ENCODE results near the gene LEO1.

LEO1 gene

GRCh38 chr15:51971375-51972133 is at the start of gene LEO1:
Gene LEO1, minus strand, starts transcription at chr15:51971778. Its CDS starts 33 bp downstream, at chr15:51971745.
- DNase-seq = peak; percentile 95

GRCh38 chr15:52021128-52021671 is 49.6 kb upstream of the LEO1 start:
- peak; percentile 57 for DNase-seq

GRCh38 chr15:52020221-52021085 is 48.9 kb upstream of the LEO1 start:
- DNase-seq = peak; percentile 64

GRCh38 chr15:52019394-52020220 is 48.0 kb upstream of the LEO1 start:
- DNase-seq = peak; percentile 43

- DNase-seq = peak; percentile 74
Measured at GRCh38 chr15:52018693-52019393, 47.3 kb upstream of the LEO1 start, which contains the start of gene MAPK6. Gene MAPK6, plus strand, starts transcription at chr15:52019219. Its CDS starts 27,242 bp downstream, at chr15:52046461.

GRCh38 chr15:52018244-52018643 is 46.7 kb upstream of the LEO1 start:
- DNase-seq = no peak

GRCh38 chr15:52016316-52016715 is 44.7 kb upstream of the LEO1 start:
- DNase-seq = no peak

GRCh38 chr15:52014616-52015015 is 43.0 kb upstream of the LEO1 start:
- no peak for DNase-seq

GRCh38 chr15:52013151-52013791 is 41.7 kb upstream of the LEO1 start:
- peak; percentile 60 for DNase-seq

GRCh38 chr15:52012210-52012609 is 40.6 kb upstream of the LEO1 start:
- DNase-seq = no peak

GRCh38 chr15:52011711-52012144 is 40.1 kb upstream of the LEO1 start:
- no peak for DNase-seq

- DNase-seq = no peak
Measured at GRCh38 chr15:52010633-52011595, 39.3 kb upstream of the LEO1 start.

GRCh38 chr15:52008698-52009434 is 37.3 kb upstream of the LEO1 start:
- no peak for DNase-seq

- DNase-seq = no peak
Measured at GRCh38 chr15:52008359-52008697, 36.8 kb upstream of the LEO1 start.

- DNase-seq = no peak
Measured at GRCh38 chr15:52006702-52007340, 35.2 kb upstream of the LEO1 start.

GRCh38 chr15:52005748-52006701 is 34.4 kb upstream of the LEO1 start:
- no peak for DNase-seq

GRCh38 chr15:52004806-52005205 is 33.2 kb upstream of the LEO1 start:
- DNase-seq = no peak

GRCh38 chr15:52003710-52004109 is 32.1 kb upstream of the LEO1 start:
- no peak for DNase-seq

All from kidney glomerular epithelial cell (primary cell).